ENCODE measurements around the gene TNFRSF14.

The TNFRSF14 gene

GRCh38 chr1:2510366-2511155 lies 45.6 kb upstream of the TNFRSF14 start:
- H3K4me3 ChIP-seq (ENCODE audit: low read depth, low read length): no peak overlapping the region
- DNase-seq (ENCODE audit: low read depth, low spot score): no peak
- ChIA-PET CTCF (no interaction called here), POLR2A (no interaction called here)
- no peak for TF ChIP-seq CTCF (IDR thresholded peaks at IDR 0.05; ENCODE audit: insufficient read depth, low read length, missing control alignments)

DNA sequence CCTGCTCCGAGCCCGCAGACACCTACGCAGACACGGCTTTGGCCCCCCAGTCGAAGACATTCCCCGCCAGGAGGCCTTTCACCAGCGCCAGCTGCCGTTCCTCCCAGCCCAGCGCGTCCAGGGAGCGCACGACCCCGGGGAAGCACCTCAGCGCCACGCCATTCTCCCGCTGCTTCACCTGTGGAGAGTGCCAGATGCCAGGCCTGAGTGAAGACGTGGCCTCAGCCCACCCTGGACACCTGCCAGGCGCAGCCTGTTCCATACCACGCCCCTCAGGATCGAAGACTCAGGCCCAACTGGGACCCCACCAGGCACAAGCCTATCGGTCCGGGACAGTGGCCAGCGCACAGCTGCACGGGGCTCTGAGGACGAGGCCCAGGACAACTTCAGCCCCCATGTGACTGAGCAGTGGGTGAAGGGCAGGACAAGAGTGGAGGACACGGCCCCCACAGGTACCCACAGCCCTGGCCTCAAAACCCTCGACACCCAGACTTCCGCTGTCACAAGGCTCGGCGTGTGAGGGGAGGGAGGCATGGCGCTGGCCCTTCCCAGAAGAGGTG lies 43.2 kb upstream of the TNFRSF14 start:
- CTCF ChIA-PET: no interaction called here
- TF ChIP-seq CTCF (IDR thresholded peaks at IDR 0.05; ENCODE audit: insufficient read depth, low read length, missing control alignments): no peak
- H3K4me3 ChIP-seq (ENCODE audit: low read depth, low read length): no peak overlapping the region
- POLR2A ChIA-PET: no interaction called here
- no peak for DNase-seq (ENCODE audit: low read depth, low spot score)

DNA sequence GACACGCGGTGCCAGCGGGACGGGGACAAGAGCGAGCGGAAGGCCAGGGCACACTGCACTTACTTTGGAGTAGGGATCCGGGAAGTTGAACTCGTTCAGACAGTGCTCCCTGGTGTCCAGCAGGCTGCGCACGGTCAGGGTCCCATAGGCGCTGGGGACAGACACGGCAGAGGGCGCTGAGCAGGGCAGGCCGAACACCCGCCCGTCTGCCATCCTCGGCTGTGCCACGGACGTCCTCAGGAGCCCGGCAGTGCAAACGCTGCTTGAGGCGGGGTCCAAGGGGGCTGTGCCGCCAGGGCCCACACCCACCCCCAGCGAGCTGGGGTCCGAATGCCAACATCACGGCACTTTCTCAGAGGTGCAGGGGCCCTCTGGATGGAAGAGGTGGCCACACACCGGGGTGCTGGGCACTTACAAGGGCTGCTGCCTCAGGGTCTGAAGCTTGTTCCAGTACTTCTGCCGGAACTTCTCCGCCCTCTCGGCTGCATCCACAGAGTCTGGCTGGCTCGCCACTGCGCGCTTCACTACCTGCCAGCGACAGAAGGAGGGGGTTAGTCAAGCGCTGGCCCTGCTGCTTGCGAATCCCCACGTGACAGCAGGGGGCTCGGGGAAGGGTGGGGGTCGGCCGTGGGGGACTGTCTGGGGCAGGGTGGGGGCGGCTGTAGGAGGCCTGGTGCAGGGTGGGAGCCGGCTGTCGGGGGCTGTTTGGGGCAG lies 42.1 kb upstream of the TNFRSF14 start:
- no peak for DNase-seq (ENCODE audit: low read depth, low spot score)
- ChIA-PET POLR2A (no interaction called here), CTCF (no interaction called here)
- no peak overlapping the region for H3K4me3 ChIP-seq (ENCODE audit: low read depth, low read length)
- TF ChIP-seq CTCF (IDR thresholded peaks at IDR 0.05; ENCODE audit: insufficient read depth, low read length, missing control alignments): no peak

DNA sequence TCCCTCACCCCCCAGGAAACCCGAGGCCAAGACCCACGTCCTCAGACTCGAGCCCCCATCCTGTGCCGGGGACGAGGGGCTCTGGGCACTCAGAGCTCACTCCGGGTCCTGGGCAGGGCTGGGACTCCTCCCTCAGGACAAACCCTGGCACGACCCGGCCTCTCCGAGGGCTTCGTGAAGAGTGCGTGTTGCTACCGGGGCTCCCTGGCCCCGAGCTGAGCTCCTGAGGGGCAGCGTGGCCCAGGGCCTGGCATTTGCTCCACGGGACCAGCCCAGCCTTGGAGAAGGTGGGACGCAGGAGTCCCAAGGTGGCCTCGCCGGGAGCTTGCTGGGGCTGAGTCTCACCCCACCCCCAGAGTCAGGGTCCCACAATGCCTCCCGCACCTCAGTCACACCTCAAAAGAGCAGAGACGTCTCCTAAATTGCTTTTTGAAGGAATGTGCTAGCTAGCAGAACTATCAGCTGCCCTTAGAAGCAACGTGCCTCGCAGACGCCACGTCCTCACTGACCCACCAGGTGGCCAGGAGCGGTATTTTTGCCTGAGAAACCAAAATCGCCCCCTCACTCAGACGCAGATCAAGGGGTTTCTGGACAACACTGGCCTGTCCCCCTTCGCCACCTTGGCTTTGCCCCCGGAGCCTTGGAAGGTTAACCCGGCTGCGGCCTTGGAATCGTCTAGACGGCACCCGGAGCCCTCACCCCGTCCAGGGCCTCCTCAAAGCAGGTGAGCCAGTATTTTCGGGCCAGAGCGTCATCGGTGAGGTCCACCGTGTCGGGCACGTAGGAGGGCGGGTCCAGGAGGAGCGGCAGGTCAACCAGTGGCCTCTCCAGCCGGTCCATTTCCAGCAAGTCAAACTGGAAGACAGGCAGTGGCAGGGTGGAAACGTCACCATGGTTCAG lies 41.1 kb upstream of the TNFRSF14 start:
- POLR2A ChIA-PET: no interaction called here
- CTCF ChIA-PET: interaction anchor here (1.0 kb wide), 1 partner anchor 13 kb away, joined by 3 read pairs; no protein-coding TSS in a partner anchor
- TF ChIP-seq CTCF (IDR thresholded peaks at IDR 0.05; ENCODE audit: insufficient read depth, low read length, missing control alignments): no peak
- no peak overlapping the region for H3K4me3 ChIP-seq (ENCODE audit: low read depth, low read length)
- no peak for DNase-seq (ENCODE audit: low read depth, low spot score)

DNA sequence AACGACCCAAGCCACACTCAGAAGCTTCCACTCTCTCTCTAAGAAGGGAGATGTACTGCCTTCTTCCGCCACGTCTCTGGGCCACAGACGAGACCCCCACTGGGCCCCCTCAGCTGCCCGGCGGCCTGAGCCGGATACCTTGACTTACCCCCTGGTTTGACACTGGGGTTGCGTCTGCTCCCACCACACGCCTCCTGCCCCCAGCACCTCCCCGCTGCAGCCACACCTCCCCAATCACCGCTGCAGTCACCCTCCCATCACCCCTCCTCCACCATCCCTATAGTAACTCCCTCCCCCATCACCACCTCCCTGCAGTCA lies 40.4 kb upstream of the TNFRSF14 start:
- ChIA-PET POLR2A (no interaction called here), CTCF (interaction anchor here (1.0 kb wide), 1 partner anchor 13 kb away, joined by 3 read pairs; no protein-coding TSS in a partner anchor)
- no peak for TF ChIP-seq CTCF (IDR thresholded peaks at IDR 0.05; ENCODE audit: insufficient read depth, low read length, missing control alignments)
- DNase-seq (ENCODE audit: low read depth, low spot score): no peak
- no peak overlapping the region for H3K4me3 ChIP-seq (ENCODE audit: low read depth, low read length)

Data from AG04449 (cell line).